GM12891 (cell line): Measurements from ENCODE around the gene COQ7.

Source experiments
- POLR2A ChIP-seq: IDR thresholded peaks from 2 replicates; pipeline ENCODE4 v1.6.1; 2011; ENCODE audit warnings: low read depth, low read length, control low read depth
- TAF1 ChIP-seq: IDR thresholded peaks from 2 replicates; pipeline ENCODE4 v1.6.1; 2011; ENCODE audit warnings: low read depth, low read length, control low read depth

GRCh38 chr16:19112099-19112407 is 44.6 kb downstream of the COQ7 start:
- no peak for TF ChIP-seq TAF1
- no peak for TF ChIP-seq POLR2A
